GM21515 (cell line): ENCODE data around the gene URB1.
"Not testable (repeated sequence)": the region's sequence is repeated elsewhere in the genome, so short reads cannot be mapped to it uniquely, and the experiment has no call there.

Experiments
- ATAC-seq: cut with Tn5 transposase; IDR thresholded peaks from one replicate; pipeline ENCODE4 v1.9.1; 2021; ENCODE audit not compliant: unreplicated experiment

The URB1 gene

DNA sequence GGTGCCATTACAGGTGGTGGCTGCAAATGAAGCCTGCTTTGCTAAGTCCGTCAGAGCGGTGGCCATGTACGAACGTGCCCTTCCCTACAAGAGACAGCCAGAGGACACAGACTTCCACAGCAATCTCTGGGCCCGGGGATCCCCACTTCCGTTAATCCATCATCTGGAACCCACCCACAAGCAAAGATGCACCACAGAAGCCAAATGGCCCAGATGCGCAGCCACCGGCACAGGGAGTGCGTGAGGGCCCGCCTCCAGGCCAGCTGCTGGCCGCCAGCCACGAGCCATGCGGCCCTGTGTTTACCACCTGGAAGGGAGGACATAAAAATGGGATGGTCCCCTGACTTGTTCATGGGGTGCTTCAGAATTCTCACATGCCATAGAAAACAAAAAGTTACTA, 72.1 kb downstream of the URB1 start:
- no peak for ATAC-seq

- no peak for ATAC-seq
Measured at GRCh38 chr21:32320059-32320458, 72.8 kb downstream of the URB1 start.

- no peak for ATAC-seq
Measured at GRCh38 chr21:32319012-32319411, 73.8 kb downstream of the URB1 start.

GRCh38 chr21:32317726-32318125, 75.1 kb downstream of the URB1 start:
- no peak for ATAC-seq

- ATAC-seq, result no peak
Measured at GRCh38 chr21:32316361-32317215, 76.2 kb downstream of the URB1 start.

DNA sequence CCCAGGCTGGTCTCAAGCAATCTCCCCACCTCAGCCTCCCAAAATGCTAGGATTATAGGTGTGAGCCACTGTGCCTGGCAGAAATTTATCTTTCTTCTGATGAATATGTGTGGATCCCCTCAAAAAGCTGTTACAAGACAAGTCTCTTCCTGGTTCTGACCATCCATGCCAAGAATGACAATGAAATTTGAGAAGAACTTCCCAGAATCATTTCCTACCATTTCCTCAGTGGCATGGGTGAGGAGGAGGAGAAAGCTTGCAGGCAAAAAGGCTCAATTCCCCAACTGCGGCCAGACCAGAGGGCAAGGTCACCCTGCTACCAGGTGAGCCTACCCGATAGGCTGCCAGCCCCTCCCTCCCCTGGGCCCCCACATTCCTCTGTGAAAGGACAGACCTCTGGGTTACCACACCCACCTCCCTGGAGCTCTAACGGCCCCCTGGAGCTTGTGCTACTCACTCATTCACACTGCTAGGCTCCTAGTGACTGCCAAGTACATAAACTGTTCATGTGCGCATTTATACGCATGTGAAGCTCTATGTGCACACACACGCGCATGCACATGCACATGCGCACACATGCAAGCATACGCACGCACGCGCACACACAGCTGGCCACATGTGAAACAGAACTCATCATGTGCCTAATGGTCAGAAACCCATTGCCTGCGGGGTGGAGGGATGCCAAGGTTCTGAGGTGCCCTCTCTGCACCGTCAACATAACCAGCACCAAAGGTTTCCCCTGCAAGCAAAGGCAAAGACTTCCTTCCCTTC, 77.1 kb downstream of the URB1 start:
- no peak for ATAC-seq

DNA sequence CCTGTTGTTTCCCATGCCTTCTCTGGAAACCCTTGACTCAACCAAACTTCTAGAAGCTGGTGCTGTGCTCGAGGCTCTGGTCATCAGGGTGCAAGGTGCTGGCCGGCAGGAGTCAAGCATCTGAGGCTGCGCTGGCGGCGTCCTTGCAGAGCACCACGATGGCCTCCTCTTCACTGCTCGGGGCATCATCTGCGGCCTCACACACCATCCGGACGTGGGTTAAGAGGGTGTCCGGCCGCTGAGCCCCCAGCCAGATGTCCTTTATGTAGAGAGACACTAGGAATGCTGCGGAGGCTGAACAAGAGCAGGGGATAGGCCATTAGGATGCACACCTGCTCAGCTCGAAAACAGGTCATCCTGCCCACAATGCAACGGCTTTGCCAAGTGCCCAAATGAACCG, 78.0 kb downstream of the URB1 start:
- no peak for ATAC-seq

- no peak for ATAC-seq
Measured at GRCh38 chr21:32312976-32313375, 79.8 kb downstream of the URB1 start.

- no peak for ATAC-seq
Measured at GRCh38 chr21:32312326-32312725, 80.5 kb downstream of the URB1 start.

GRCh38 chr21:32311621-32312020, 81.2 kb downstream of the URB1 start:
- no peak for ATAC-seq

GRCh38 chr21:32310976-32311375, 81.8 kb downstream of the URB1 start:
- not testable (repeated sequence) for ATAC-seq

DNA sequence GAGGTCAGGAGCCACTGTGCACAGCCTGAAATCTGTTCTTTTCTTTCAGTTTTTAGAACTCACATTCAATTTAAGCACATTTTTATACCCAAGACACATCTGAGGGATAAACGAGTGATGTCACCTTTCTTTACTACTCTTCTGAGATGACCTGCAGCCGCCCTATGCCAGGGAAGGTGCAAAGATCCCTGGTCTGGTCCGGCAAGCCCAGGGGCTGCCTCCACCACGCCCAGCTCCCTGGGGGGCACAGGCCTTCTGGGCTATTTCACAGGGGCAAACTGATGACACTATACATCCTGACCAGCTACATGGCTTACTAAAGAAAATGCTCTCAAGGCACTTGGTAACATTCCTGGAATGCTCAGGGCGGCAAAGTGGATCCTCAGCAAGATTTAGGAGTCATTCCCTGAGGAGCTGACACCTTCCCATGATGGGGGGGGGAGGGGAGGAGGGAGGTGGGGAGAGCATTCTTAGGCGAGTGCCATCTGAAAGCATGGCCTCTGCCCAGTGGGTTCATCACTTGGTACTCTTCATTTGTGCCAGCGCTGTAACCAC, 82.8 kb downstream of the URB1 start:
- no peak for ATAC-seq

DNA sequence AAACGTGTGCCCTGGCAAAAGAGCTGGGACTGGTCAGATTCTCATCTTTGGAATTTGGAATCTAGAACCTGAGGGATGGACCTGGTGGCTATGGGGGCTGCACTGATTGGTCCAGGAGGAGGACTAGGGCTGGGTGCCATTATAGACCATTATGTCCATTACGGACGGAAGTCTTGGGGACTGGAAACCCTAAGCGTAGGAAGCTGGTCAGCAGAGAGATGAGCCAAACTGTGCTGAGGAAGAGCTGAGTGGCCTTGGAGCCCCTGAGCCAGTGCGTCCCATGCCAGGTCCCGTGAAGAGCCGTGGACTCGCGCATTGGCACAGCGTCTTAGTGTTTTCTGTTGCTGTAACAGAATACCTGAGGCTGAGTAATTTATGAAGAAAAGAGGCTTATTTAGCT, 84.1 kb downstream of the URB1 start:
- no peak for ATAC-seq

- ATAC-seq, result no peak
Measured at GRCh38 chr21:32307706-32308105, 85.1 kb downstream of the URB1 start.

GRCh38 chr21:32306021-32306780, 86.6 kb downstream of the URB1 start:
- no peak for ATAC-seq

DNA sequence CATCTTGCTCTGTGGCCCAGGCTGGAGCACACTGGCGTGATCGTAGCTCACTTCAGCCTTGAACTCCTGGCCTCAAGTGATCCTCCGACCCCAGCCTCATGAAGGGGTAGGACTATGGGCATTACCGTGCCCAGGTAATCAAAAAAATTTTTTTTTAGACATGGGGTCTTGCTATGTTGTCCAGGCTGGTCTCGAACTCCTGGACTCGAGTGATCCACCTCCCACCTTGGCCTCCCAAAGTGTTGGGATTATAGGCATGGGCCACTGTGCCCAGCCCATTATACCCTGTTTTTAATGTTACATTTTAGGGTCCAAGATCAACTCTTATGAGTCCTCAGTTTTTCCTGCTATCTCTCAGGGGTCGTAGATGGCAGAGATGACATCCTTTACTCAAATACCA, 87.8 kb downstream of the URB1 start:
- no peak for ATAC-seq

- no peak for ATAC-seq
Measured at GRCh38 chr21:32303385-32303784, 89.4 kb downstream of the URB1 start.

GRCh38 chr21:32302560-32302959, 90.3 kb downstream of the URB1 start:
- ATAC-seq, result no peak

GRCh38 chr21:32301596-32301995, 91.2 kb downstream of the URB1 start:
- ATAC-seq, result no peak

DNA sequence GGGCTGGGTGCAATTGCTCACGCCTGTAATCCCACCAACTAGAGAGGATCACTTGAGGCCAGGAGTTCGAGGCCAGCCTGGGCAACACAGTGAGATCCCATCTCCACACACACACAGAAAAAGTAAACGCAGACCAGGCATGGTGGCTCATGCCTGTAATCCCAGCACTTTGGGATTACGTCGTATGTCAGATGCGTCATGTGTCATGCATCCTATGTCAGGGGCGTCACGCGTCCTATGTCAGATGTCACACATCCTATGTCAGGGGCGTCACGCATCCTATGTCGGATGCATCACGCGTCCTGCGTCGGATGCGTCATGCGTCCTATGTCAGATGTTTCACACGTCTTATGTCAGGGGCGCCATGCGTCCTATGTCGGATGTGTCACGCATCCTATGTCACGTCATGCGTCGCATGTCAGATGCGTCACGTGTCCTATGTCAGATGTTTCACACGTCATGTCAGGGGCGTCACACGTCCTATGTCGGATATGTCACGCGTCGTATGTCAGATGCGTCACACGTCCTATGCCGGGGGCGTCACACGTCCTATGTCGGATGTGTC, 92.6 kb downstream of the URB1 start:
- no peak for ATAC-seq

DNA sequence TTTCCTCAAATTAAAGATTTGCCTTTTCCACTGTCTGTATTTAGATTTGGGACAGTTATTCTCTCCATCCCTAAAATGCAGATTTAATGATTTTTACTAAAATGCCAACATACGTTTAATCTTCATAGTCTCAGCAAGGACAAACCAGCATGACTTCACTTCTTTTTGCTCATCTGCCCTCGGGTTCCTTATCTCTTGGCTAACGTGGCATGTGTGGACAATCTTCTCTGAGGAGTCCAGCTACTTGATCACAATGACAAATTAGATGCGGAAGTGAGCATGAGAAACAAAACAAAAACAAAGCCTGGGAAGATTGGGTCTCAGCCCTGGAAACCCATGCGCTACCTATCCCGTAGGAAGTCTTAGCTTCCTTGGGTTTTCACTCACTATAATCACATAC, 93.1 kb downstream of the URB1 start:
- ATAC-seq, result no peak
